ENCODE results near the gene PLCXD3. TPM values are rescaled to one million over a fixed set of nuclear protein-coding genes. Genes with fewer than 3 reads are reported as not detected.

PLCXD3 gene
- total and polyA plus RNA-seq, 2 of the 4 experiments (the other 2 are of a cell fraction) = under 0.01 to 0.02 TPM

DNA sequence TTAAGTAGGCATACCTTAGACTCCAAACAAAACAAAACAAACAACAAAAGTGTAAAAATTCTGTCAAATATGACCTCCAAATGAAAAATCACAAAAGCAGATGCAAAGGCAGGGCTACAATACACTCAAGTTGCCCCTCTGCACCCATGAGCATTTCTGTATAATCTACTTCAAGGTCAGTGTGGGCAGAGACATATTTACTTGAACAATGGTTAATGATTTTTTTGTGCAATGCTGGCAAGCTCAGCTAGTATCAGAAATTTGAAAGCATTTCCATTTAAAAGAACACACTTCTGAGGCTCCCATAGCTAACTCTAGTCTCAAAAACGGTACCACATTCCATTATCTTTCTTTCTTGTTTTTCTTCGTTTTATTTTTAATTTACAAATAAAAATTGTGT, 57.9 kb downstream of the PLCXD3 start:
- POLR2A ChIA-PET (ENCODE audit: unreplicated experiment) = no interaction called here
- H3K23ac ChIP-seq (ENCODE audit: low read depth, low read length) = no peak overlapping the region
- H3K9ac ChIP-seq (ENCODE audit: low read depth, low read length) = no peak overlapping the region
- no peaks in the 10 kb centered on the region for H4K20me1 ChIP-seq (ENCODE audit: insufficient read depth, low read length)
- H2AK5ac ChIP-seq (ENCODE audit: low read depth, low read length) = no peak overlapping the region
- no peak overlapping the region for H4K5ac ChIP-seq (ENCODE audit: low read depth, low read length)
- no peak overlapping the region for H3K27ac ChIP-seq (ENCODE audit: insufficient read depth, low read length)
- H3K36me3 ChIP-seq (ENCODE audit: control insufficient read depth, insufficient read depth, low read length) = no peaks in the 10 kb centered on the region
- CTCF ChIA-PET = no interaction called here
- no peak overlapping the region for H3K4me2 ChIP-seq (ENCODE audit: low read depth, low read length)
- WGBS, 2 experiments (ENCODE audit: extremely low coverage in 2 of 2, insufficient read length in 1 of 2) = no CpG with 5 or more reads among the region's 2 CpGs
- H3K4me3 ChIP-seq (ENCODE audit: insufficient read depth, low read depth, low read length) = no peak overlapping the region
- H4K91ac ChIP-seq (ENCODE audit: insufficient read depth, low read depth, low read length) = no peak overlapping the region
- H4K8ac ChIP-seq (ENCODE audit: low read depth in 2 of 2, low read length in 2 of 2) = no peak overlapping the region
- no peak overlapping the region for H3K56ac ChIP-seq (ENCODE audit: extremely low read depth, insufficient read depth, low read length)
- H3K4me1 ChIP-seq (ENCODE audit: control insufficient read depth, insufficient read depth, low read length) = no peaks in the 10 kb centered on the region
- H3K27me3 ChIP-seq (ENCODE audit: control insufficient read depth, insufficient read depth, low read length) = peaks cover 2% of the 10 kb centered on the region
- no peak for DNase-seq
- no peak overlapping the region for H3K18ac ChIP-seq (ENCODE audit: low read depth, low read length)
- dilution Hi-C loops (cut with HindIII; ENCODE audit: low sequenced_read_pairs, unreplicated experiment) = no loop called here
- H3K9me3 ChIP-seq (ENCODE audit: control insufficient read depth, insufficient read depth, low read length) = no peaks in the 10 kb centered on the region
- intact Hi-C loops (cut with micrococcal nuclease) = no loop called here
- TF ChIP-seq CHD1 (IDR thresholded peaks at IDR 0.05; ENCODE audit: low read depth, low read length) (no peak), CEBPB (IDR thresholded peaks at IDR 0.05; ENCODE audit: low read depth, low read length) (no peak), MAZ (IDR thresholded peaks at IDR 0.05; ENCODE audit: borderline replicate concordance, low read depth, low read length) (no peak), FOS (IDR thresholded peaks at IDR 0.05; ENCODE audit: low read depth, low read length) (no peak), MXI1 (IDR thresholded peaks at IDR 0.05; ENCODE audit: borderline replicate concordance, low read depth, low read length) (no peak), SMC3 (IDR thresholded peaks at IDR 0.05; ENCODE audit: low read depth, low read length) (no peak), POLR2A (IDR thresholded peaks at IDR 0.05; ENCODE audit: low read depth, low read length) (no peak), RAD21 (IDR thresholded peaks at IDR 0.05; ENCODE audit: low read length) (no peak), RCOR1 (IDR thresholded peaks at IDR 0.05; ENCODE audit: insufficient replicate concordance, low read length) (no peak), NFE2L2 (IDR thresholded peaks at IDR 0.05; ENCODE audit: low read depth, low read length) (no peak), MAFK (IDR thresholded peaks at IDR 0.05; ENCODE audit: low read depth, low read length) (no peak), BHLHE40 (IDR thresholded peaks at IDR 0.05; ENCODE audit: low read depth, low read length) (no peak), RFX5 (IDR thresholded peaks at IDR 0.05; ENCODE audit: low read depth, low read length) (no peak)
- TF ChIP-seq, protein P1, sequence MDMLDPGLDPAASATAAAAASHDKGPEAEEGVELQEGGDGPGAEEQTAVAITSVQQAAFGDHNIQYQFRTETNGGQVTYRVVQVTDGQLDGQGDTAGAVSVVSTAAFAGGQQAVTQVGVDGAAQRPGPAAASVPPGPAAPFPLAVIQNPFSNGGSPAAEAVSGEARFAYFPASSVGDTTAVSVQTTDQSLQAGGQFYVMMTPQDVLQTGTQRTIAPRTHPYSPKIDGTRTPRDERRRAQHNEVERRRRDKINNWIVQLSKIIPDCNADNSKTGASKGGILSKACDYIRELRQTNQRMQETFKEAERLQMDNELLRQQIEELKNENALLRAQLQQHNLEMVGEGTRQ (IDR thresholded peaks at IDR 0.05; ENCODE audit: low read depth, low read length) = no peak
- TF ChIP-seq, protein P2, sequence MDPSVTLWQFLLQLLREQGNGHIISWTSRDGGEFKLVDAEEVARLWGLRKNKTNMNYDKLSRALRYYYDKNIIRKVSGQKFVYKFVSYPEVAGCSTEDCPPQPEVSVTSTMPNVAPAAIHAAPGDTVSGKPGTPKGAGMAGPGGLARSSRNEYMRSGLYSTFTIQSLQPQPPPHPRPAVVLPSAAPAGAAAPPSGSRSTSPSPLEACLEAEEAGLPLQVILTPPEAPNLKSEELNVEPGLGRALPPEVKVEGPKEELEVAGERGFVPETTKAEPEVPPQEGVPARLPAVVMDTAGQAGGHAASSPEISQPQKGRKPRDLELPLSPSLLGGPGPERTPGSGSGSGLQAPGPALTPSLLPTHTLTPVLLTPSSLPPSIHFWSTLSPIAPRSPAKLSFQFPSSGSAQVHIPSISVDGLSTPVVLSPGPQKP (IDR thresholded peaks at IDR 0.05; ENCODE audit: borderline replicate concordance, low read depth, low read length) = no peak
- TF ChIP-seq, protein P3, sequence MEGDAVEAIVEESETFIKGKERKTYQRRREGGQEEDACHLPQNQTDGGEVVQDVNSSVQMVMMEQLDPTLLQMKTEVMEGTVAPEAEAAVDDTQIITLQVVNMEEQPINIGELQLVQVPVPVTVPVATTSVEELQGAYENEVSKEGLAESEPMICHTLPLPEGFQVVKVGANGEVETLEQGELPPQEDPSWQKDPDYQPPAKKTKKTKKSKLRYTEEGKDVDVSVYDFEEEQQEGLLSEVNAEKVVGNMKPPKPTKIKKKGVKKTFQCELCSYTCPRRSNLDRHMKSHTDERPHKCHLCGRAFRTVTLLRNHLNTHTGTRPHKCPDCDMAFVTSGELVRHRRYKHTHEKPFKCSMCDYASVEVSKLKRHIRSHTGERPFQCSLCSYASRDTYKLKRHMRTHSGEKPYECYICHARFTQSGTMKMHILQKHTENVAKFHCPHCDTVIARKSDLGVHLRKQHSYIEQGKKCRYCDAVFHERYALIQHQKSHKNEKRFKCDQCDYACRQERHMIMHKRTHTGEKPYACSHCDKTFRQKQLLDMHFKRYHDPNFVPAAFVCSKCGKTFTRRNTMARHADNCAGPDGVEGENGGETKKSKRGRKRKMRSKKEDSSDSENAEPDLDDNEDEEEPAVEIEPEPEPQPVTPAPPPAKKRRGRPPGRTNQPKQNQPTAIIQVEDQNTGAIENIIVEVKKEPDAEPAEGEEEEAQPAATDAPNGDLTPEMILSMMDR (conservative IDR thresholded peaks at IDR 0.05; ENCODE audit: low read depth, low read length) = no peak
- in situ Hi-C loops (cut with MboI; ENCODE audit: low sequenced_read_pairs) = no loop called here
- H2BK15ac ChIP-seq (ENCODE audit: low read depth, low read length) = no peak overlapping the region
- no peak overlapping the region for H2AK9ac ChIP-seq (replicated peaks; ENCODE audit: low read depth, low read length, poor library complexity)
- H2BK5ac ChIP-seq (ENCODE audit: low read depth, low read length, poor library complexity, severe bottlenecking) = no peak overlapping the region
- no peak overlapping the region for H2BK120ac ChIP-seq (ENCODE audit: low read depth, low read length)
- no peaks in the 10 kb centered on the region for H3K9me1 ChIP-seq (ENCODE audit: insufficient read depth, low read length)
- H3K14ac ChIP-seq (replicated peaks; ENCODE audit: low read depth, low read length) = no peak overlapping the region
- no TSS peak for BruUV-seq (replicated peaks)
- no peak overlapping the region for H2BK20ac ChIP-seq (ENCODE audit: low read depth, low read length)
- no peak for ATAC-seq (ENCODE audit: low read depth)
- no peak overlapping the region for H3K4ac ChIP-seq (ENCODE audit: low read depth, low read length)
- H3K79me1 ChIP-seq (ENCODE audit: low read depth in 1 of 2, low read length in 2 of 2) = no peaks in the 10 kb centered on the region
- H2AFZ ChIP-seq (replicated peaks; ENCODE audit: low read length, poor library complexity) = no peak overlapping the region

All from IMR-90 (cell line).